DLD1 (cell line): ENCODE measurements around the gene ADTRP.

Source experiments
- in situ Hi-C: cut with HindIII; loops from 2 replicates; pipeline ENCODE4 v1.10.0; 2017; ENCODE audit warnings: low sequenced_read_pairs

ADTRP gene

DNA sequence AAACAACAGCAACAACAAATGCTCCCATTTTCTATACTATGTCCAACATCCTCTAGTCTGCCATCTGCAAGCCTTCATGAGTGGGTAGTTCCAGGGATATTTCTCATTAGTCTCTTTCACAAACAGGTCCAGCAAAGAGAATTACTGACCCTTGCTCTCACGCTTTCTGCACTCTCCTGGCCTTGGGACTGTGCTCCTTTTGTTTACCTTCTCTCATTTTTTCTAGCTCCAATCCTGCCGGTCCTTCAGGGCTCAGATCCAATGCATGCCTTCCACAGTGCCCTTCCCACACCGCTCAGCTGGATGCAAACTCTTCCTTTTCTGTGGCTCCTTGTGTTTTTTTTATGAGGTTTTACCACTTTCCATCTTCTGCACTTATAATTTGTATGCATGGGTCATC lies 47.2 kb downstream of the ADTRP start:
- in situ Hi-C loops = loop anchor here (5.0 kb wide), 1 partner anchor 41 kb away; no protein-coding TSS in a partner anchor

DNA sequence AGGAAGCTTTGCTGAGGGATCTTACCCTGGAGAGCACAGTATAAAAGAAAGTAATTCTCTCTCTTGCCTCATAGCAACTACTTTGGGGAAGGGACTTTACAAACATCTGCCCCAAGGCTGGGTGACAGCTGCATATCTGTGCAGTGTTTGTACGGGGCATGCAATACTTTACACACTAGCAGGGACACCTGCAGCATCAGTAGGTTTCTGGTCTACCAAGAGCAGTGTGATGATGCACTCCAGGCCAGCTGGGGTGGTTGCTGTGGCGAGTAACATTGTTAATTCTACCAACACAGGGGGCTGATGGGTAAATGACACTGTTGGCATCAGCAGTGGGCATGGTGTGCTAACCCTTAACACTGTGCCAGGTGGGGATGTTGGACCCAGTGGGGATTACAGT lies 48.0 kb downstream of the ADTRP start:
- in situ Hi-C loops = loop anchor here (5.0 kb wide), 1 partner anchor 42 kb away; no protein-coding TSS in a partner anchor

DNA sequence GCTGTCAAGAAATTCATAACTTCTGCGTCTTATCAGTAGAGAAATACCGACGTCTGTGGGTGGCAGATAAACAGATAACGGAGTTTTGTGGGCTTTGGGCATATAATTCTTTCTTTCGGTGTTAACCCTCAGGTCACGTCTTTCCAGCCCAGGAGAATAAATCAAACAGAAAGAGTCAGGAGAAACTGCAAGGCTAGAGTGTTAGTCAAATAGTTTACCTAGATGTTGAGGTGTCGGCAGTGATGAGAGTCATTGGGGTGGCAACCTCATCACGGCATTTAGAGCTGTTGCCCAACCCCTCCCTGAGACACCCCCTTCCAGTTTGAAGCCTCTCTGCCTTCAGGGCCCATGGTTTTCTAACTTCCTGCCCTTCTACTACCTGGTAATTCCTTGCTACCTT lies 49.5 kb downstream of the ADTRP start:
- in situ Hi-C loops = no loop called here

- in situ Hi-C loops = no loop called here
Measured at GRCh38 chr6:11727998-11728961, 50.3 kb downstream of the ADTRP start.

GRCh38 chr6:11727346-11727997 lies 51.1 kb downstream of the ADTRP start:
- in situ Hi-C loops = no loop called here

GRCh38 chr6:11724286-11724685 lies 54.3 kb downstream of the ADTRP start:
- in situ Hi-C loops = no loop called here

DNA sequence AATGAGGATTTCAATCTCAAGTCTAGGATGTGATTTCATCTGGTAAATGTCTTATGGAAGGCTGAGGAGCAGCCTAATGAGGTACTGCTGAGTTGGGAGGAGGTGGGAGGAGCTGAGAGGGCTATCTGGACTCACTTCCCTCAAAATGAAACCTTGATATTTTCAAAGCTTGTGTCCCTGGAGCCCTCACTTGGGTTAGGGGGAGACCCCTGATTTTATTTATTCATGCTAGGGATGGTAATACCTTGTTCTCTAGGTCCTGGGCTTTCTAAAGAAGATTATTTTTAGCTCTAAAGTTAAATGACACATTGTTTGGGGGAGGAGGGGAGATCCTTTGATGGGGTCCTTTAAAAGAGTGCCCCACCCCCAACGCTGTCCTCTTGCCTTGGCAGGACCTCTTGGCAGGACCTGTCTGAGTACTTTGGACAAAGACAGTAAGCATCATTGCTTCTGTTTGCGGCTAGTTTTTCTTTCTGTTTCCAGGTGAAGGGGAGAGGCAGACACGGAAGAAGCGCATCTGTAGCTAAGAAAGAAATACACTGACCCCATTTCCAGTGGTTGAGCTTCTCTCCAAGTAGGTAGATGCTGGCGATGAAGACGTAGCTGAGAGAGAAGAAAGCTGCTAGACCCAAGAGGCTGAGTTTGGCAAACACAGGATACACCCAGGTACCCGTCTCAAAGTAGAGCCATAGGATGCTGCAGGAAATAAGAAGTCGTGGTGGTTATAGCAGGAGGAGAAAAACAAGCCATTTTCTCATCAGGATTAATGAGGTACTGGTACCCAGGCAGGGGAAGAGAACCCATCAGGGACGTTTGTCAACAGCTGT lies 55.6 kb downstream of the ADTRP start:
- in situ Hi-C loops = no loop called here

GRCh38 chr6:11722220-11722619 lies 56.4 kb downstream of the ADTRP start:
- in situ Hi-C loops = no loop called here

GRCh38 chr6:11718463-11718862 lies 60.1 kb downstream of the ADTRP start:
- in situ Hi-C loops = no loop called here

- in situ Hi-C loops = no loop called here
Measured at GRCh38 chr6:11718031-11718430, 60.6 kb downstream of the ADTRP start.

GRCh38 chr6:11714798-11715285 lies 63.8 kb downstream of the ADTRP start:
- in situ Hi-C loops = no loop called here

- in situ Hi-C loops = no loop called here
Measured at GRCh38 chr6:11714116-11714797, 64.3 kb downstream of the ADTRP start.

DNA sequence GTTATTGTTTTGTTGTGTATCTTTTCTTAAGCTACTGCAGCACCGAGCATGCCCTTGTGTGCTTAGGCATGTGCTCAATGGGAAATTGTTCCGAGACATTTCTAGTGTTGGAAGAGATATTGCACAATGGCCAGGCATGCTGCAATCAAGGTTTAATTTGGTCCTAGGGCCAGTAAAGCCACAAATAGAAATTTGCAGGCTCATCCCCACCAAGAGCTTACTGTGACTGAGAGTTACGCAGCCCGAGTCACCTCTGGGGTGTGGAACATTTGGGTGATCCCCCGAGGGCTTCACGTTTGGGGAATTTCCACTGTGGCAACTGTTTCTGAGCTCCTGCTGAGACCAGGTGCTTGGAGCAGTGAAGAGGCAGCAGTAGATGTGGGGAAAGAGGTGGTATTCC lies 65.8 kb downstream of the ADTRP start:
- in situ Hi-C loops = no loop called here

GRCh38 chr6:11711984-11712711 lies 66.5 kb downstream of the ADTRP start:
- in situ Hi-C loops = no loop called here

DNA sequence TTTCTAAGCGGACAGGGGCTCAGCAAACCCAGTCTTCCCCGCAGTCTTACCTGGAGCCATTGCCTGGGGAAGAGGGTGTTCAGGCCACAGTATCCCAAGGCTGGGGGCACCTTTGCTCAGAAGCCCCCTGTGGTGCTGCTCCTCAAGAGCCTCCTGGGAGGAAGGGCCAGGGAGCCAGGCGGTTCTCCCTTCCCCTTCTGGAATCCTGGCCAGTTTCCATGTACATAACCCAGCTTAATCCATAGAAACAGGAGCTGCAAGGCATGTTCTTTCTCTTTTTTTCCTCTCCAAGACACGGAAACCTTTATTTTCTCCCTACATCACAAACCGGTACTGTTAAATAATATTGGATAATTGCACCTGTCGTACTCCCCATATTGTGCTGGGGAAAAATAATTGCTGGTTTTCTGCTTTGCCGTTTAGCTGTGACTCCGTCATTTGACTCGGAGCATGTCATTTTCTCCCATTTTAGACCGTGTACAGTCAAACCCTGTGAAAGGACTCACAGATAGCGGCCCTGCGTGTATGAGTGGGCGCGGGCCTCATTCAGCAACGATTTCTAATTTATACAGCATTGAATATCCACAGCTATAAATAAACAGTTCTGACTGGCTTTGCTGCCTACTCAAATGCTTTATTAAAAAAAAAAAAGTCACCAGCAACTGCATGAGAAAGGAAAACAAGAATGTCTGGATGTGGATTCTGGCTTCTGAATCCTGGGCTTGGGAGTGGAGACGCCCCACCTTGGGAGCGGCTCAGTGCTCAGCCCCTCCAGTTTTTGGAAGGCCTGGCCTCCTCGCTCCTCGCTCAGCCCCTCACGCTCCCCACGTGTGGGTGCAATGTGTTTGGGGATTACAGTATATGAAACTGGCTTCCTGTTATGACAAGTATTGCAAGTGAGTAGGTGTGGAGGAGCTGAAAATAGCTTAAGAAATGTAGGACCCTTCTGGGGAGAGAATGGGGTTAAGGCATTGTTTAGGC lies 67.3 kb downstream of the ADTRP start:
- in situ Hi-C loops = no loop called here

DNA sequence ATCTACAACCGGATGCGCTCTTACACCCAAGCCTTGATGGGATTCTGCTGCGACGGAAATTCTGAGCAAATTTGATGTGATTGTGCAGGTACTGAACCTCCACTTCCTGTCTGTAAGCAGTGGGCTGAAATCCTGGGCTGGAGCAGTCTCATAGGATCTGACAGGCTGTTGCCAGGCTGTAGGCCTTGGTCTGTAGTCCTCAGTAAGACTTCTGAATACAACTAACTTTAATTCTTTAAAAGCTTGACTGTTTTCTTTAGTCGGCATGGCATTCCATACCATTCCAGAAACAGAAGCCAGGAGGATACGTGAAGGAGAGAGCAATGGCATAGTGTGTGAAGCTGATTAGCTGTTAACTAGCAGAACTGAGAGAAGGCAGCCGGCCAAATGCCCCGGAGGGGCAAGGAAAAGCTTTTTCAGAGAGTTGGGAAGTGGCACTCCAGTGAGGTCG lies 68.3 kb downstream of the ADTRP start:
- in situ Hi-C loops = no loop called here

GRCh38 chr6:11706171-11706570 lies 72.4 kb downstream of the ADTRP start:
- in situ Hi-C loops = no loop called here

DNA sequence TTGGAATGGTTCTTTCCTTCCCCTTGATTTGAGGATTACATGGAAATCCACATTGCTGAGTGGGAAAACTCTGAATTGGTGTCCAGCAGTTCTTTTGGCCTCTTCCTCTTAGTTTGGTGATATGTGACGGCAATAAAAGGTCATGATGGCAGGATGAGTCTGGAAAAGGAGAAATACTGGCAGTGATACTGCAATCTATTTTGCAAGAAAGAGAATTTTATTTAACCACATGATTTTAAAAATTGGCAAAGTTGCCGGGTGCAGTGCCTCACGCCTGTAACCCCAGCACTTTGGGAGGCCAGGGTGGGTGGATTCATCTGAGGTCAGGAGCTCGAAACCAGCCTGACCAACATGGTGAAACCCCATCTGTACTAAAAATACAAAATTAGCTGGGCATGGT lies 73.1 kb downstream of the ADTRP start:
- in situ Hi-C loops = no loop called here

GRCh38 chr6:11705069-11705468 lies 73.5 kb downstream of the ADTRP start:
- in situ Hi-C loops = no loop called here
